ENCODE measurements around the gene IL12RB1.

IL12RB1 gene

GRCh38 chr19:18086590-18087138 is at the start of gene IL12RB1:
Gene IL12RB1, minus strand, starts transcription at chr19:18086934. Its CDS starts 111 bp downstream, at chr19:18086823.
- DNase-seq: no peak

GRCh38 chr19:18135712-18136584 is 49.2 kb upstream of the IL12RB1 start:
- DNase-seq: no peak

- no peak for DNase-seq
These were observed 45.3 kb upstream of the IL12RB1 start for GRCh38 chr19:18131841-18132596.

GRCh38 chr19:18130523-18131242 is 43.9 kb upstream of the IL12RB1 start:
- no peak for DNase-seq

GRCh38 chr19:18128805-18129204 is 42.1 kb upstream of the IL12RB1 start:
- DNase-seq: no peak

- DNase-seq: no peak
These were observed 41.3 kb upstream of the IL12RB1 start for GRCh38 chr19:18128044-18128443.

GRCh38 chr19:18126097-18126496 is 39.4 kb upstream of the IL12RB1 start:
- no peak for DNase-seq

GRCh38 chr19:18123819-18124218 is 37.1 kb upstream of the IL12RB1 start:
- DNase-seq: no peak

GRCh38 chr19:18122860-18123795 is 36.4 kb upstream of the IL12RB1 start:
- no peak for DNase-seq

GRCh38 chr19:18122424-18122823 is 35.7 kb upstream of the IL12RB1 start:
- DNase-seq: no peak

GRCh38 chr19:18121166-18121565 is 34.4 kb upstream of the IL12RB1 start:
- no peak for DNase-seq

GRCh38 chr19:18120127-18120526 is 33.4 kb upstream of the IL12RB1 start:
- no peak for DNase-seq

- no peak for DNase-seq
These were observed 33.0 kb upstream of the IL12RB1 start for GRCh38 chr19:18119717-18120105.

- DNase-seq: no peak
These were observed 32.4 kb upstream of the IL12RB1 start for GRCh38 chr19:18119013-18119716.

- DNase-seq: no peak
These were observed 31.8 kb upstream of the IL12RB1 start for GRCh38 chr19:18118420-18119012.

- peak; percentile 32 for DNase-seq
These were observed 31.1 kb upstream of the IL12RB1 start for GRCh38 chr19:18117692-18118378.

GRCh38 chr19:18117364-18117691 is 30.6 kb upstream of the IL12RB1 start:
- no peak for DNase-seq

- no peak for DNase-seq
These were observed 27.7 kb upstream of the IL12RB1 start for GRCh38 chr19:18114483-18114882.

GRCh38 chr19:18113827-18114226 is 27.1 kb upstream of the IL12RB1 start:
- DNase-seq: no peak

GRCh38 chr19:18112989-18113478 is 26.3 kb upstream of the IL12RB1 start:
- peak; percentile 17 for DNase-seq

Measured in NCI-H524 treated with DMSO at 0.1 percent for 48 hours (cell line).